ENCODE data around the gene SOX6.

GRCh38 chr11:16177688-16178087 is 178.7 kb downstream of the SOX6 start:
- TF ChIP-seq CTCF (IDR thresholded peaks at IDR 0.05) (no peak), POLR2AphosphoS5 (IDR thresholded peaks at IDR 0.05) (no peak), POLR2A (IDR thresholded peaks at IDR 0.05) (no peak)

All from prostate gland (tissue), 2 donors.